Smooth muscle cell of the pulmonary artery (primary cell): ENCODE results near the gene CLEC20A. TPM values are rescaled to one million over a fixed set of nuclear protein-coding genes. Genes with fewer than 3 reads are reported as not detected.

Experiments used
- total RNA-seq: library from RNA; depleted of rRNA; stranded (reverse); fragments of >200 nt; gene quantifications from 2 replicates; pipeline ENCODE4 v1.2.3, GENCODE V29; 2014

The CLEC20A gene
- not detected in 2 replicates for total RNA-seq

GRCh38 chr1:178496410-178497135, at the start of gene CLEC20A:
Gene CLEC20A (minus strand): TSS chr1:178496964. CDS start chr1:178496939, 25 bp downstream.

GRCh38 chr1:178512566-178513277, 16.0 kb upstream of the CLEC20A start, which contains the start of gene TEX35:
Gene TEX35 (plus strand): TSS chr1:178513109. CDS start chr1:178513189, 80 bp downstream.

Other genes with a start within 250 kb of the CLEC20A start
- not detected in 2 replicates for gene TEX35, start 16.1 kb upstream of the CLEC20A start, total RNA-seq
- 15.3 and 40.1 TPM in 2 replicates for gene RALGPS2, start 228.3 kb upstream of the CLEC20A start, total RNA-seq